Measurements from ENCODE around the gene ZNF777. TPM values are rescaled to one million over a fixed set of nuclear protein-coding genes. Genes with fewer than 3 reads are reported as not detected.

The ZNF777 gene
- total RNA-seq, 1 experiment from 2014 or later: 15.6 TPM

DNA sequence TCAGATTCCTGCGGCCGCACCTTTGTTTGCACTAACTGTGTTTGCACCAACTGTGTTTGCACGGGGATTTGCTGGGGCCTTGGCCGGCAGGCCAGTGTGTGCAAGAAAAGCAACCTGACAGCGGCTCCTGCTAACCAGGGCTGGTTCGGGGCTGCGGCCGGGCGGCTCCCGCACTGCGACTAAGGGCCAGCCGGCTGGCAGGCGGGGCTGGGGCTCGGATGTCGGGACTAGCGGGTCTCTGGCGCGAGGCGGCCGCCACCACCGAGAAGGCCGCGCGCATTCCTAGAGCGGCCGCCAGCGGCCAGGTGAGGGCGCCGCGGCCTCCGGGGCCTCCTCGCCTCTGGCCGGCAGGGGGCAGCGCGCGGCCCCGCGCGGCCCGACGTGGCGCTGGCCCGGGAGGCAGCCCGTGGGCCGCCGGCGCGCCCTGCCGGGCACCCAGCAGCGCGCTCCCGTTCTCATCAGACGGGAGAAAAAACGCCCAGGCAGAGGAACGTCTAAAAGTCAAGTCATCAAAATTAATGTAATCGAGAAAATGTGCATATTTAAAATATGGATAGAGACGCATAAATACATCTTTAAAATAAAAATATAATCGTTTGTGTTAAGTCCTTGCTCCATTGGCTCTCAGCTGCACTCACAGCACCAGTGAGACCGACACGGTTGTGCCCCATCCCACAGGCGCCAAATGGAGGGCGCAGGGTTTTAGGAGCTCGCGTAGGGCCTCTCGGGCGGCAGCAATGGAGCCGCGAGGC, 38.5 kb downstream of the ZNF777 start:
- H3K79me1 ChIP-seq (ENCODE audit: insufficient read depth, low read depth, low read length, poor library complexity, severe bottlenecking): no peaks in the 10 kb centered on the region
- peak overlapping the region; percentile 7 for H3K9ac ChIP-seq (ENCODE audit: extremely low read depth, insufficient read length, low read length)
- no CpG with 5 or more reads among the region's 68 CpGs for WGBS (ENCODE audit: extremely low coverage, insufficient read length, low lambda C conversion rate)
- no peak overlapping the region for H3T11ph ChIP-seq (ENCODE audit: low read length)
- no peak overlapping the region for H2BK12ac ChIP-seq (ENCODE audit: insufficient read length, low read depth, low read length)
- peak overlapping the region; percentile 34 for H2AFZ ChIP-seq (ENCODE audit: low read length)
- H3K79me2 ChIP-seq (ENCODE audit: insufficient read depth, low read length): no peaks in the 10 kb centered on the region
- H2BK15ac ChIP-seq (ENCODE audit: low read depth, low read length): no peak overlapping the region
- Mint-ChIP-seq H3K36me3 (ENCODE audit: insufficient read depth in 1 of 3, low read depth in 3 of 3) (no peaks in the 10 kb centered on the region), H3K4me3 (peak overlapping the region; percentile 79 to 81), H3K27ac (no peak overlapping the region), H3K27me3 (ENCODE audit: low read depth) (peaks cover 18% of the 10 kb centered on the region), H3K9me3 (no peaks in the 10 kb centered on the region), H3K4me1 (no peaks in the 10 kb centered on the region; a peak in 1 of 4 replicates)
- H3K27me3 ChIP-seq (ENCODE audit: insufficient read depth, low read length): no peaks in the 10 kb centered on the region
- H3K4ac ChIP-seq (ENCODE audit: low read depth, low read length): no peak overlapping the region
- no peak overlapping the region for H4K8ac ChIP-seq (replicated peaks; ENCODE audit: insufficient read length, low read depth, low read length)
- no peak overlapping the region for H4K5ac ChIP-seq (ENCODE audit: insufficient read length, low read depth, low read length)
- H4K91ac ChIP-seq (ENCODE audit: insufficient read length, low read depth, low read length): no peak overlapping the region
- peak overlapping the region; percentile 50 for H3K4me2 ChIP-seq (ENCODE audit: insufficient read depth, insufficient read length, low read length)
- H3K27ac ChIP-seq (ENCODE audit: insufficient read length, low read depth, low read length): no peak overlapping the region
- H3K4me1 ChIP-seq (ENCODE audit: insufficient read depth, low read length): no peaks in the 10 kb centered on the region
- no peak overlapping the region for H3K56ac ChIP-seq (ENCODE audit: insufficient read length, low read depth, low read length)
- TF ChIP-seq, protein P1, sequence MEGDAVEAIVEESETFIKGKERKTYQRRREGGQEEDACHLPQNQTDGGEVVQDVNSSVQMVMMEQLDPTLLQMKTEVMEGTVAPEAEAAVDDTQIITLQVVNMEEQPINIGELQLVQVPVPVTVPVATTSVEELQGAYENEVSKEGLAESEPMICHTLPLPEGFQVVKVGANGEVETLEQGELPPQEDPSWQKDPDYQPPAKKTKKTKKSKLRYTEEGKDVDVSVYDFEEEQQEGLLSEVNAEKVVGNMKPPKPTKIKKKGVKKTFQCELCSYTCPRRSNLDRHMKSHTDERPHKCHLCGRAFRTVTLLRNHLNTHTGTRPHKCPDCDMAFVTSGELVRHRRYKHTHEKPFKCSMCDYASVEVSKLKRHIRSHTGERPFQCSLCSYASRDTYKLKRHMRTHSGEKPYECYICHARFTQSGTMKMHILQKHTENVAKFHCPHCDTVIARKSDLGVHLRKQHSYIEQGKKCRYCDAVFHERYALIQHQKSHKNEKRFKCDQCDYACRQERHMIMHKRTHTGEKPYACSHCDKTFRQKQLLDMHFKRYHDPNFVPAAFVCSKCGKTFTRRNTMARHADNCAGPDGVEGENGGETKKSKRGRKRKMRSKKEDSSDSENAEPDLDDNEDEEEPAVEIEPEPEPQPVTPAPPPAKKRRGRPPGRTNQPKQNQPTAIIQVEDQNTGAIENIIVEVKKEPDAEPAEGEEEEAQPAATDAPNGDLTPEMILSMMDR (conservative IDR thresholded peaks at IDR 0.05): peak; percentile 60
- no peak overlapping the region for H2BK5ac ChIP-seq (ENCODE audit: insufficient read length, low read length)
- H3K14ac ChIP-seq (ENCODE audit: insufficient read depth, low read length): 0 out of 2 replicates have a peak overlapping the region, but pooled peaks have one; percentile 10
- H3K23me2 ChIP-seq (ENCODE audit: insufficient read length, low read depth, low read length, poor library complexity, severe bottlenecking): peaks cover 5% of the 10 kb centered on the region
- H2BK120ac ChIP-seq (ENCODE audit: low read depth, low read length, poor library complexity, severe bottlenecking): no peak overlapping the region
- H2AK5ac ChIP-seq (ENCODE audit: insufficient read length, low read length): no peak overlapping the region
- H2BK20ac ChIP-seq (ENCODE audit: low read depth, low read length, poor library complexity, severe bottlenecking): no peak overlapping the region
- H3K9me3 ChIP-seq (ENCODE audit: control insufficient read depth, low read depth, low read length): no peaks in the 10 kb centered on the region
- peak overlapping the region; percentile 56 for H3K18ac ChIP-seq (ENCODE audit: insufficient read length, low read depth, low read length)
- no peaks in the 10 kb centered on the region for H4K20me1 ChIP-seq (ENCODE audit: control insufficient read depth, insufficient read depth, insufficient read length)
- DNase-seq: peak; percentile 89
- no peak overlapping the region for H3K23ac ChIP-seq (ENCODE audit: insufficient read length, low read depth, low read length)

All from H9 (cell line).